DND-41 (cell line): ENCODE measurements around the gene FAS.

Source experiments
- CTCF ChIP-seq: IDR thresholded peaks from 2 replicates; pipeline ENCODE4 v1.5.1; 2012; ENCODE audit warnings: borderline replicate concordance, low read length, moderate library complexity, mild to moderate bottlenecking; ENCODE audit not compliant: poor library complexity, severe bottlenecking; ENCODE audit errors: extremely low read depth
- EZH2 ChIP-seq: IDR thresholded peaks from 3 replicates; pipeline ENCODE4 v1.6.1; 2012; ENCODE audit warnings: borderline replicate concordance, low read depth, mild to moderate bottlenecking, moderate library complexity, low read length, inconsistent platforms; ENCODE audit not compliant: severe bottlenecking

- TF ChIP-seq EZH2: no peak
- no peak for TF ChIP-seq CTCF
These were observed 33.2 kb upstream of the FAS start for GRCh38 chr10:88957381-88957780.
